ENCODE results near the gene EFNB3. TPM values are rescaled to one million over a fixed set of nuclear protein-coding genes. Genes with fewer than 3 reads are reported as not detected.
A peak's percentile ranks its signal among the peaks of the same experiment; 100 is the strongest.

EFNB3 gene
- total and polyA plus RNA-seq, 2 of the 13 experiments (the other 11 are each of a cell fraction or from before 2014, with no cell fraction given) = 0.07 to 0.25 TPM

DNA sequence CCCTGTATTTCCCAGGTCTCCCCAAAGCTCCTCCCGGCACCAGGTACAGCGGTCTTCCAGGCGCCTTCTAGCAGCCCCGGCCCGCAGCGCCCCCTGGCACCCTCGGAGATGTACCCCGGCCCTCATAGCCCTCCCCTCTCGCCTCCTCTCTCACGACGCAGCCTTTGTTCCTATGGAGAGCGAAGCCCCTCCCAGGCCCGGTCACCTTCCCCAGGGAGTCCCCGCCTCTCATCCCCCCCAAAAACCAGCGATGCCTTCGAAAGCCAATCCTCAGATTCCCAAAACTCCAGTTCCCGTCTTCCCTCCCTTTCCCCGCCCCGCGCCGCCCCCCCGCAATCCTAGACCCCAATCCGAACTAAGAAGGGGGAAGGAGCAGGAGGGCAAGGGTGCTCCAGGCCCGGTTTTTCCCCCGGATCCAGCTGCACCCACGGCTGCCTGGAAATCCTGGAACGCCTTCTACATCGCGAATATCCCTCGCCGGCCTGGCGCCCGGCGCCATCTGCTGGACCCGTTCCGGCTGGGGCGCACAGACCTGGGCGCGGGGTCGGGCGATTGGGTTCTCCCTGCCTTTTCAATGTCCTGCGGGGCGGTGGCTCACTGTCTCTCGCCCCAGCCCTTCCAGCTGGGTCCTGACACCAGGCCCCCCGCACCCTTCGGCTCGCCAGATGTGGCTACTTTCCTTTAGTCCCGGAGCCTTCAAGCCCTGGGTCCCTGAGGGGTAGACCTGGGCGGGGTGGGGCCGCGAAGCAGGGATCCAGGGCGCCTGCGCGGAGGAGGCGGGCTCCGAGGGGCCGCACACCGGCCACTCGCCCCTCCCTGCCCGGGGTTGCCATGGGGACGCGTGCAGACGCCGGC lies 12.1 kb downstream of the EFNB3 start, which contains the start of gene DNAH2 (continued):
- TF ChIP-seq, protein P1, sequence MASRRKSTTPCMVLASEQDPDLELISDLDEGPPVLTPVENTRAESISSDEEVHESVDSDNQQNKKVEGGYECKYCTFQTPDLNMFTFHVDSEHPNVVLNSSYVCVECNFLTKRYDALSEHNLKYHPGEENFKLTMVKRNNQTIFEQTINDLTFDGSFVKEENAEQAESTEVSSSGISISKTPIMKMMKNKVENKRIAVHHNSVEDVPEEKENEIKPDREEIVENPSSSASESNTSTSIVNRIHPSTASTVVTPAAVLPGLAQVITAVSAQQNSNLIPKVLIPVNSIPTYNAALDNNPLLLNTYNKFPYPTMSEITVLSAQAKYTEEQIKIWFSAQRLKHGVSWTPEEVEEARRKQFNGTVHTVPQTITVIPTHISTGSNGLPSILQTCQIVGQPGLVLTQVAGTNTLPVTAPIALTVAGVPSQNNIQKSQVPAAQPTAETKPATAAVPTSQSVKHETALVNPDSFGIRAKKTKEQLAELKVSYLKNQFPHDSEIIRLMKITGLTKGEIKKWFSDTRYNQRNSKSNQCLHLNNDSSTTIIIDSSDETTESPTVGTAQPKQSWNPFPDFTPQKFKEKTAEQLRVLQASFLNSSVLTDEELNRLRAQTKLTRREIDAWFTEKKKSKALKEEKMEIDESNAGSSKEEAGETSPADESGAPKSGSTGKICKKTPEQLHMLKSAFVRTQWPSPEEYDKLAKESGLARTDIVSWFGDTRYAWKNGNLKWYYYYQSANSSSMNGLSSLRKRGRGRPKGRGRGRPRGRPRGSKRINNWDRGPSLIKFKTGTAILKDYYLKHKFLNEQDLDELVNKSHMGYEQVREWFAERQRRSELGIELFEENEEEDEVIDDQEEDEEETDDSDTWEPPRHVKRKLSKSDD (CRISPR knock-in tag; IDR thresholded peaks at IDR 0.05; ENCODE audit: low read depth) = no peak
- TF ChIP-seq ZNF703 (CRISPR knock-in tag; IDR thresholded peaks at IDR 0.05; ENCODE audit: borderline replicate concordance) (no peak), NONO (IDR thresholded peaks at IDR 0.05) (no peak), NONO (CRISPR knock-in tag; conservative IDR thresholded peaks at IDR 0.05) (peak; percentile 57; the same call in 1 of the 2 replicates), ZNF333 (CRISPR knock-in tag; IDR thresholded peaks at IDR 0.05; ENCODE audit: borderline replicate concordance) (0 out of 2 replicates have a peak, but pooled peaks have one; percentile 38), ZNF263 (CRISPR knock-in tag; IDR thresholded peaks at IDR 0.05) (no peak), ZNF792 (CRISPR knock-in tag; IDR thresholded peaks at IDR 0.05) (0 out of 2 replicates have a peak, but pooled peaks have one; percentile 23), MAF1 (CRISPR knock-in tag; IDR thresholded peaks at IDR 0.05; ENCODE audit: borderline replicate concordance) (0 out of 2 replicates have a peak, but pooled peaks have one; percentile 33), GPN1 (CRISPR knock-in tag; IDR thresholded peaks at IDR 0.05; ENCODE audit: borderline replicate concordance) (no peak), KMT2A (CRISPR knock-in tag; IDR thresholded peaks at IDR 0.05) (no peak), PRMT3 (CRISPR knock-in tag; IDR thresholded peaks at IDR 0.05; ENCODE audit: borderline replicate concordance, low read depth) (no peak)
- TF ChIP-seq, protein P2, sequence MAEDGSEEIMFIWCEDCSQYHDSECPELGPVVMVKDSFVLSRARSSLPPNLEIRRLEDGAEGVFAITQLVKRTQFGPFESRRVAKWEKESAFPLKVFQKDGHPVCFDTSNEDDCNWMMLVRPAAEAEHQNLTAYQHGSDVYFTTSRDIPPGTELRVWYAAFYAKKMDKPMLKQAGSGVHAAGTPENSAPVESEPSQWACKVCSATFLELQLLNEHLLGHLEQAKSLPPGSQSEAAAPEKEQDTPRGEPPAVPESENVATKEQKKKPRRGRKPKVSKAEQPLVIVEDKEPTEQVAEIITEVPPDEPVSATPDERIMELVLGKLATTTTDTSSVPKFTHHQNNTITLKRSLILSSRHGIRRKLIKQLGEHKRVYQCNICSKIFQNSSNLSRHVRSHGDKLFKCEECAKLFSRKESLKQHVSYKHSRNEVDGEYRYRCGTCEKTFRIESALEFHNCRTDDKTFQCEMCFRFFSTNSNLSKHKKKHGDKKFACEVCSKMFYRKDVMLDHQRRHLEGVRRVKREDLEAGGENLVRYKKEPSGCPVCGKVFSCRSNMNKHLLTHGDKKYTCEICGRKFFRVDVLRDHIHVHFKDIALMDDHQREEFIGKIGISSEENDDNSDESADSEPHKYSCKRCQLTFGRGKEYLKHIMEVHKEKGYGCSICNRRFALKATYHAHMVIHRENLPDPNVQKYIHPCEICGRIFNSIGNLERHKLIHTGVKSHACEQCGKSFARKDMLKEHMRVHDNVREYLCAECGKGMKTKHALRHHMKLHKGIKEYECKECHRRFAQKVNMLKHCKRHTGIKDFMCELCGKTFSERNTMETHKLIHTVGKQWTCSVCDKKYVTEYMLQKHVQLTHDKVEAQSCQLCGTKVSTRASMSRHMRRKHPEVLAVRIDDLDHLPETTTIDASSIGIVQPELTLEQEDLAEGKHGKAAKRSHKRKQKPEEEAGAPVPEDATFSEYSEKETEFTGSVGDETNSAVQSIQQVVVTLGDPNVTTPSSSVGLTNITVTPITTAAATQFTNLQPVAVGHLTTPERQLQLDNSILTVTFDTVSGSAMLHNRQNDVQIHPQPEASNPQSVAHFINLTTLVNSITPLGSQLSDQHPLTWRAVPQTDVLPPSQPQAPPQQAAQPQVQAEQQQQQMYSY (CRISPR knock-in tag; IDR thresholded peaks at IDR 0.05) = peak; percentile 99
- TF ChIP-seq, protein P3, sequence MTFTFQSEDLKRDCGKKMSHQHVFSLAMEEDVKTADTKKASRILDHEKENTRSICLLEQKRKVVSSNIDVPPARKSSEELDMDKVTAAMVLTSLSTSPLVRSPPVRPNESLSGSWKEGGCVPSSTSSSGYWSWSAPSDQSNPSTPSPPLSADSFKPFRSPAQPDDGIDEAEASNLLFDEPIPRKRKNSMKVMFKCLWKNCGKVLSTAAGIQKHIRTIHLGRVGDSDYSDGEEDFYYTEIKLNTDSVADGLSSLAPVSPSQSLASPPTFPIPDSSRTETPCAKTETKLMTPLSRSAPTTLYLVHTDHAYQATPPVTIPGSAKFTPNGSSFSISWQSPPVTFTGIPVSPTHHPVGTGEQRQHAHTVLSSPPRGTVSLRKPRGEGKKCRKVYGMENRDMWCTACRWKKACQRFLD (CRISPR knock-in tag; IDR thresholded peaks at IDR 0.05; ENCODE audit: borderline replicate concordance) = 0 out of 2 replicates have a peak, but pooled peaks have one; percentile 17
- TF ChIP-seq, protein P4, sequence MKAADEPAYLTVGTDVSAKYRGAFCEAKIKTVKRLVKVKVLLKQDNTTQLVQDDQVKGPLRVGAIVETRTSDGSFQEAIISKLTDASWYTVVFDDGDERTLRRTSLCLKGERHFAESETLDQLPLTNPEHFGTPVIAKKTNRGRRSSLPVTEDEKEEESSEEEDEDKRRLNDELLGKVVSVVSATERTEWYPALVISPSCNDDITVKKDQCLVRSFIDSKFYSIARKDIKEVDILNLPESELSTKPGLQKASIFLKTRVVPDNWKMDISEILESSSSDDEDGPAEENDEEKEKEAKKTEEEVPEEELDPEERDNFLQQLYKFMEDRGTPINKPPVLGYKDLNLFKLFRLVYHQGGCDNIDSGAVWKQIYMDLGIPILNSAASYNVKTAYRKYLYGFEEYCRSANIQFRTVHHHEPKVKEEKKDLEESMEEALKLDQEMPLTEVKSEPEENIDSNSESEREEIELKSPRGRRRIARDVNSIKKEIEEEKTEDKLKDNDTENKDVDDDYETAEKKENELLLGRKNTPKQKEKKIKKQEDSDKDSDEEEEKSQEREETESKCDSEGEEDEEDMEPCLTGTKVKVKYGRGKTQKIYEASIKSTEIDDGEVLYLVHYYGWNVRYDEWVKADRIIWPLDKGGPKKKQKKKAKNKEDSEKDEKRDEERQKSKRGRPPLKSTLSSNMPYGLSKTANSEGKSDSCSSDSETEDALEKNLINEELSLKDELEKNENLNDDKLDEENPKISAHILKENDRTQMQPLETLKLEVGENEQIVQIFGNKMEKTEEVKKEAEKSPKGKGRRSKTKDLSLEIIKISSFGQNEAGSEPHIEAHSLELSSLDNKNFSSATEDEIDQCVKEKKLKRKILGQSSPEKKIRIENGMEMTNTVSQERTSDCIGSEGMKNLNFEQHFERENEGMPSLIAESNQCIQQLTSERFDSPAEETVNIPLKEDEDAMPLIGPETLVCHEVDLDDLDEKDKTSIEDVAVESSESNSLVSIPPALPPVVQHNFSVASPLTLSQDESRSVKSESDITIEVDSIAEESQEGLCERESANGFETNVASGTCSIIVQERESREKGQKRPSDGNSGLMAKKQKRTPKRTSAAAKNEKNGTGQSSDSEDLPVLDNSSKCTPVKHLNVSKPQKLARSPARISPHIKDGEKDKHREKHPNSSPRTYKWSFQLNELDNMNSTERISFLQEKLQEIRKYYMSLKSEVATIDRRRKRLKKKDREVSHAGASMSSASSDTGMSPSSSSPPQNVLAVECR (CRISPR knock-in tag; IDR thresholded peaks at IDR 0.05; ENCODE audit: borderline replicate concordance) = peak; percentile 50; the same call in 1 of the 2 replicates

Data from HepG2 (cell line).